Tibial nerve (tissue), 4 donors: ENCODE results near the gene PWWP2B.

Experiments used
- CTCF ChIP-seq, 5 experiments: fragments of 200-600 bp in 3 of 5; fragments of 450-650 bp in 2 of 5; sonication (generic) in 3 of 5; IDR thresholded peaks; one replicate each; pipeline ENCODE4 v1.5.1; 2016 to 2019; ENCODE audit warnings: antibody characterized with exemption in 5 of 5, mild to moderate bottlenecking in 3 of 5, moderate library complexity in 2 of 5
- EP300 ChIP-seq, 2 donors: sonication (generic); formaldehyde crosslinking; IDR thresholded peaks; one replicate each; pipeline ENCODE4 v1.6.1; 2017; ENCODE audit warnings: antibody characterized with exemption in 2 of 2, mild to moderate bottlenecking in 1 of 2
- POLR2A ChIP-seq, 2 donors: fragments of 450-650 bp; IDR thresholded peaks; one replicate each; pipeline ENCODE4 v1.6.1; 2017; ENCODE audit warnings: antibody characterized with exemption in 2 of 2, mild to moderate bottlenecking in 2 of 2, moderate library complexity in 2 of 2

- no peak for TF ChIP-seq CTCF (IDR thresholded peaks at IDR 0.05)
- no peak for TF ChIP-seq POLR2A (IDR thresholded peaks at IDR 0.05)
- no peak for TF ChIP-seq EP300 (IDR thresholded peaks at IDR 0.05)
These were observed 47.9 kb downstream of the PWWP2B start for GRCh38 chr10:132444877-132445351.
